Mesendoderm (in vitro differentiated cells): ENCODE results near the gene NBR1.
"Not testable (repeated sequence)": the region's sequence is repeated elsewhere in the genome, so short reads cannot be mapped to it uniquely, and the experiment has no call there.

Experiments
- DNase-seq: peaks from one replicate; pipeline ENCODE4 v3.0.0; 2013
- H2AK5ac ChIP-seq: 2 replicates; pipeline ENCODE4 v1.6.1; 2013; ENCODE audit warnings: low read length, inconsistent platforms
- H2BK120ac ChIP-seq: 2 replicates; pipeline ENCODE4 v1.6.1; 2013; ENCODE audit warnings: low read depth, mild to moderate bottlenecking, low read length, moderate library complexity, mixed read lengths
- H2BK15ac ChIP-seq: replicated peaks from 2 replicates; pipeline ENCODE4 v1.6.1; 2013; ENCODE audit warnings: low read depth, mild to moderate bottlenecking, moderate library complexity
- H2BK5ac ChIP-seq: 2 replicates; pipeline ENCODE4 v1.6.1; 2013; ENCODE audit warnings: low read length, inconsistent platforms
- H3K18ac ChIP-seq: 2 replicates; pipeline ENCODE4 v1.6.1; 2013; ENCODE audit warnings: mild to moderate bottlenecking, low read length, mixed read lengths
- H3K23ac ChIP-seq: one replicate; pipeline ENCODE4 v1.6.1; 2013; ENCODE audit warnings: low read length
- H3K27ac ChIP-seq: 2 replicates; pipeline ENCODE4 v1.5.1; 2013; ENCODE audit warnings: low read depth, mild to moderate bottlenecking, inconsistent platforms, low read length, moderate library complexity
- H3K27me3 ChIP-seq: 2 replicates; pipeline ENCODE4 v1.6.1; 2013; ENCODE audit warnings: low read length, control low read depth, mild to moderate bottlenecking, inconsistent platforms; ENCODE audit not compliant: insufficient read depth, poor library complexity
- H3K36me3 ChIP-seq: 2 replicates; pipeline ENCODE4 v1.6.1; 2013; ENCODE audit warnings: low read length, inconsistent platforms; ENCODE audit not compliant: control insufficient read depth, insufficient read depth
- H3K4ac ChIP-seq: one replicate; pipeline ENCODE4 v1.6.1; 2013; ENCODE audit warnings: low read depth, mild to moderate bottlenecking, low read length, moderate library complexity
- H3K4me1 ChIP-seq: 2 replicates; pipeline ENCODE4 v1.6.1; 2013; ENCODE audit warnings: low read depth, low read length, inconsistent platforms; ENCODE audit not compliant: control insufficient read depth
- H3K4me2 ChIP-seq: 2 replicates; pipeline ENCODE4 v1.6.1; 2013; ENCODE audit warnings: low read length
- H3K4me3 ChIP-seq: 2 replicates; pipeline ENCODE4 v1.5.1; 2013; ENCODE audit warnings: mild to moderate bottlenecking, low read length
- H3K56ac ChIP-seq: one replicate; pipeline ENCODE4 v1.6.1; 2013; ENCODE audit warnings: low read length
- H3K79me1 ChIP-seq: 2 replicates; pipeline ENCODE4 v1.6.1; 2013; ENCODE audit warnings: low read length, inconsistent platforms
- H3K79me2 ChIP-seq: 2 replicates; pipeline ENCODE4 v1.6.1; 2013; ENCODE audit warnings: mild to moderate bottlenecking, low read length; ENCODE audit not compliant: control insufficient read depth, insufficient read depth
- H3K9ac ChIP-seq: 2 replicates; pipeline ENCODE4 v1.6.1; 2013; ENCODE audit warnings: low read length, inconsistent platforms
- H4K5ac ChIP-seq: one replicate; pipeline ENCODE4 v1.6.1; 2013; ENCODE audit warnings: low read length
- H4K8ac ChIP-seq: one replicate; pipeline ENCODE4 v1.6.1; 2013; ENCODE audit warnings: low read depth, mild to moderate bottlenecking, control low read depth, low read length, moderate library complexity
- WGBS: extraction: QIAGEN DNeasy Blood & Tissue Kit; methylation state at CpG from one replicate; pipeline ENCODE4 v1.1.7; 2013; ENCODE audit warnings: low lambda C conversion rate, missing lambda C conversion rate; ENCODE audit not compliant: insufficient coverage; ENCODE audit errors: extremely low coverage; 5-methylcytosine and 5-hydroxymethylcytosine counted together

NBR1 gene

DNA sequence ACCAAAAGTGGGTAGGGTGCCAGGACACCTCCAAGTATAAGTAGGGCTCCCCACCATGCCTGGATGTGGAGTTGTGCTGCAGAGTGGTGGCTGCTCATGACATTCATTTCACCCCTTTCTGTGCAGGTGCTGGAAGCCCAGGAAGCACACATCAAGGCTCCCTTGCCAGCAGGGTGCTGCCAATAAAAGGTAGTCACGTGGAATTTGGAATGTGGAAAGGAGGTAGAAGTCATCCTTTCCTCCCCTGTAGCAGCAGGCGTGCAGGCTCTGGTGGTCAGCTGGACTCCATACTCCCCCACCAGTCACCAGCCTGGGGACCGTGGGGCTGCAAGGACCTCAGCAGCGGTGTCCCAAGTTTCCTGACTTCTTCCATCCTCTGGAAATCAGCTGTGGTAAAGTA, 32.5 kb upstream of the NBR1 start:
- H3K9ac ChIP-seq, H2BK15ac ChIP-seq, H4K8ac ChIP-seq, DNase-seq, H3K18ac ChIP-seq, H3K23ac ChIP-seq, H2BK120ac ChIP-seq, H3K36me3 ChIP-seq, H3K4me3 ChIP-seq, H4K5ac ChIP-seq, H3K4ac ChIP-seq, H2AK5ac ChIP-seq, H3K4me2 ChIP-seq, H3K79me1 ChIP-seq, H3K4me1 ChIP-seq, H3K27me3 ChIP-seq, H2BK5ac ChIP-seq, H3K56ac ChIP-seq, H3K27ac ChIP-seq, H3K79me2 ChIP-seq: not testable (repeated sequence)
- no CpG with 5 or more reads among the region's 4 CpGs for WGBS

DNA sequence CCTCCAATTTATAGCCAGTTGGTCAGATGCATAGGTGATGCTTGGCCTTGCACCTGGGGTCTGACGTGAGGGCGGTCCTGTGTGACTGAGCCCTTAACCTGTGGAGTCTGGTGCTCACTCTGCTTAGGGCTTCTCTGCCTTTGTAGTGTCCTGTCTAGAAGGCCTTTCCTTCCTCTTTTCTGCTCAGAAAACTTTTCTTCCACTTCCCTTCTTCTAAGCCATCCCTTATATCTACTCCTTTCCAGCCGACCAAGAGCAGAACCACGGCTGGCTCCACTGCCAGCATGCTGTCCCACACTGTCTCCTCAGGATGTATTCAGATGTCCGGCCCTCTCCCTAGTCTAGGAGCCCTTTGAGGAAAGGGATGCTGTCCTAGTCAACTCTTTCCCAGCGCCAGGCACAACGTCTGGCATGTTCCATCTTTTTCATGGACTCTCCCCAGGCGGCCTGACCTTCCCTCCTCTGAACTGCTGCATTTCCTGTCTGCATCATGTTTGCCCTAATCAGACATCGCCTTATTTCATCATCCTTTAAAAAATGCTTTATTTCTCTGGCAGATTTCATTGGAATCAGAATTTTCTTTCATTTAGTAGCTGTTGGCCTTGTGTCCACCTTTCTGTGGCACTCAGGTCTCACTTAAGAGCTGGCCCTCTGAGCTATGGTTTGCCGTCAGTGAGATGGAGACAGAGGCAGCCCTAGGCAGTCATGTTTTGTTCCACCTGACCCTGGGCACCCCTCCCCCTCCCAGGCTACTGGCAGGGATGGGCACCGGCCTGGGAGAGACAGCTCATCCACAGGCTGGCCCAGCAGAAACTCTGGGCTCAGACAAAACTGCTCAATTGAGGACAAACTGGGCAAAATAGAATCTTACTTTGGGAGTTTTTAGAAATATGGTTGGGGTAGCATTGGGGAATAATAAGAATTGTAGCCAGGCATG, 30.4 kb upstream of the NBR1 start:
- no peaks in the 10 kb centered on the region for H3K4me1 ChIP-seq
- H3K79me2 ChIP-seq = no peaks in the 10 kb centered on the region
- H3K27ac ChIP-seq = no peak overlapping the region
- H3K36me3 ChIP-seq = no peaks in the 10 kb centered on the region
- no peak overlapping the region for H2BK5ac ChIP-seq
- no peak overlapping the region for H3K4me2 ChIP-seq
- H2BK15ac ChIP-seq = no peak overlapping the region
- H3K27me3 ChIP-seq = no peaks in the 10 kb centered on the region
- H3K79me1 ChIP-seq = no peaks in the 10 kb centered on the region
- H3K23ac ChIP-seq = no peak overlapping the region
- DNase-seq = no peak
- no peak overlapping the region for H3K4ac ChIP-seq
- H2BK120ac ChIP-seq = no peak overlapping the region
- no peak overlapping the region for H3K56ac ChIP-seq
- no peak overlapping the region for H3K9ac ChIP-seq
- WGBS = no CpG with 5 or more reads among the region's 11 CpGs
- H2AK5ac ChIP-seq = no peak overlapping the region
- H3K18ac ChIP-seq = no peak overlapping the region
- no peak overlapping the region for H4K5ac ChIP-seq
- H3K4me3 ChIP-seq = no peak overlapping the region
- H4K8ac ChIP-seq = no peak overlapping the region

DNA sequence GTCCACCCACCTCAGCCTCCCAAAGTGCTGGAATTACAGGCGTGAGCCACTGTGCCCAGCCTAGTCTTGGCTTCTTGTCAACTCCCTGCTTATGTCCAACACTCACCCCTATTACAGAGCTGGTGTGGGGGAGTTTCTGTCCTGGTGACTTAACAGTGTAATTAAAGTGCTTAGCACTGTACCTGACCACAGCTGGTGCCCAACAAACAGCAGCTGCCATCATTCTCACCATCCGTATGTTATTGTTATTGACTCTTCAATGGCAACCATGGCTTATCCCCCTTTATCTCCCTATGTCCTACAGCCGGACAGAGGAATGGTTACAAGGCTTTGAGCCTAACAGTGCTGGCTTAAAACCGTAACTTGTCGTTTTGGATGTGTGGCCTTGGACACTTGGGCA, 28.9 kb upstream of the NBR1 start:
- H3K56ac ChIP-seq = no peak overlapping the region
- WGBS = no CpG with 5 or more reads among the region's 5 CpGs
- no peak overlapping the region for H2BK120ac ChIP-seq
- no peak overlapping the region for H3K4ac ChIP-seq
- H2BK5ac ChIP-seq = no peak overlapping the region
- H3K4me2 ChIP-seq = no peak overlapping the region
- no peak overlapping the region for H2BK15ac ChIP-seq
- no peak overlapping the region for H4K5ac ChIP-seq
- no peaks in the 10 kb centered on the region for H3K4me1 ChIP-seq
- H3K18ac ChIP-seq = no peak overlapping the region
- no peaks in the 10 kb centered on the region for H3K27me3 ChIP-seq
- no peak overlapping the region for H4K8ac ChIP-seq
- H3K4me3 ChIP-seq = no peak overlapping the region
- H3K27ac ChIP-seq = no peak overlapping the region
- DNase-seq = no peak
- no peak overlapping the region for H2AK5ac ChIP-seq
- no peaks in the 10 kb centered on the region for H3K36me3 ChIP-seq
- H3K23ac ChIP-seq = no peak overlapping the region
- H3K79me2 ChIP-seq = no peaks in the 10 kb centered on the region
- no peak overlapping the region for H3K9ac ChIP-seq
- no peaks in the 10 kb centered on the region for H3K79me1 ChIP-seq

DNA sequence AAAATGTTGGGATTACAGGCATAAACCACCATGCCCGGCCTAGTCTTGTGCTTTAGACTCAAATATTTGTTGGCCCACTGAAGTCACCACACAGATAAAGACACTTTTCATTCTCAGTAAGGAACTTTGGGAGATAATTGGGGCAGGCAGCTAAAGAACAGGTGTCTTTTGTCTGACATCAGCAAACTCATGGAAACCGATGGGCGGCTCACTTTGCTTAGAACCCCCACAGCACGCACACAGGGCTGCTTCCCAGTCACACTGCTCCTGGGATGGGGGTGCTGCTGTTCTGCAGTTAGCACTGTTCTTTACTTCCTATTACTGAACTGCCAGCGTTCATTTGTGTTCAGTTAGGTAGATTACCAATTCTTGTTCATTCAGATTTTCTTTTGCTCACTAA, 27.8 kb upstream of the NBR1 start:
- WGBS = no CpG with 5 or more reads among the region's 5 CpGs
- H2BK120ac ChIP-seq = no peak overlapping the region
- H3K27ac ChIP-seq = no peak overlapping the region
- no peak for DNase-seq
- no peak overlapping the region for H3K4me3 ChIP-seq
- H2AK5ac ChIP-seq = no peak overlapping the region
- no peaks in the 10 kb centered on the region for H3K79me2 ChIP-seq
- no peak overlapping the region for H3K23ac ChIP-seq
- no peak overlapping the region for H3K56ac ChIP-seq
- H4K5ac ChIP-seq = no peak overlapping the region
- H3K79me1 ChIP-seq = no peaks in the 10 kb centered on the region
- H3K18ac ChIP-seq = no peak overlapping the region
- no peak overlapping the region for H4K8ac ChIP-seq
- H3K36me3 ChIP-seq = no peaks in the 10 kb centered on the region
- no peaks in the 10 kb centered on the region for H3K4me1 ChIP-seq
- H2BK5ac ChIP-seq = no peak overlapping the region
- H3K4me2 ChIP-seq = no peak overlapping the region
- no peak overlapping the region for H3K9ac ChIP-seq
- no peak overlapping the region for H2BK15ac ChIP-seq
- no peak overlapping the region for H3K4ac ChIP-seq
- no peaks in the 10 kb centered on the region for H3K27me3 ChIP-seq

DNA sequence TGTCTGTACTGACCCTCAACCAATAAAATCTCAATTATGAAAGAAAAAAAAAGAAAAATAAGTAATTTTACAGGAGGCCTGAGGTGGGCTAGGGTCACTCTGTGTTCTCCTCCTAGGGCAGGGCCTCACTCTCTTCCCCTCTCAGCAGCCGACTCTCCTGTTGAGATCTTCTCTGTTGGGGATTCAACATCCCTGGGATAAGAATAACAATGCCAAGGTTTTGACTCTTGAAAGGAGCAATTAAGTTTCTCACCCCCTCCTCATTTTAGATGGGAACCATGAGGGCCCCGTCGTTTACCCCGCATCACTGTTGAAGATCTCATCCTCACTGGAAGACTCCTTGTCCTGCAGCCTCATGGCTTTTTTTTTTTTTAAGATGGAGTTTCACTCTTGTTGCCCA, 24.4 kb upstream of the NBR1 start:
- Histone ChIP-seq H4K5ac (no peak overlapping the region), H3K4ac (no peak overlapping the region), H3K36me3 (no peaks in the 10 kb centered on the region), H3K4me1 (no peaks in the 10 kb centered on the region), H3K79me2 (no peaks in the 10 kb centered on the region), H3K27ac (no peak overlapping the region), H3K9ac (no peak overlapping the region), H3K18ac (no peak overlapping the region), H3K23ac (no peak overlapping the region), H4K8ac (no peak overlapping the region), H2BK5ac (no peak overlapping the region), H3K4me2 (no peak overlapping the region), H2BK15ac (no peak overlapping the region), H2BK120ac (no peak overlapping the region), H2AK5ac (no peak overlapping the region), H3K4me3 (no peak overlapping the region), H3K27me3 (no peaks in the 10 kb centered on the region), H3K56ac (no peak overlapping the region), H3K79me1 (no peaks in the 10 kb centered on the region)
- DNase-seq = no peak
- no CpG with 5 or more reads among the region's 4 CpGs for WGBS
